Left lung (tissue), 10 donors: Measurements from ENCODE around the gene RNF19B. TPM values are rescaled to one million over a fixed set of nuclear protein-coding genes. Genes with fewer than 3 reads are reported as not detected.

Experiments used
- ATAC-seq: fragments of 200-7000 bp; cut with Tn5 transposase; one replicate; pipeline ENCODE4 v1.9.1; 2020; ENCODE audit warnings: moderate library complexity
- DNase-seq, 4 donors: peaks; one replicate each; pipeline ENCODE4 v3.0.0-alpha.2; 2013 to 2020
- H3K27ac ChIP-seq, 2 donors: fragments of 200-600 bp; sonication (generic) in 1 of 2; one replicate each; pipeline versions ENCODE4 v1.5.0 to v1.8.0; 2020 to 2021
- H3K27me3 ChIP-seq, 2 donors: fragments of 200-600 bp; sonication (generic) in 1 of 2; one replicate each; pipeline versions ENCODE4 v1.5.0 to v1.8.0; 2020 to 2021
- H3K36me3 ChIP-seq, 2 donors: fragments of 200-600 bp; sonication (generic) in 1 of 2; one replicate each; pipeline versions ENCODE4 v1.5.0 to v1.8.0; 2020 to 2021
- H3K4me1 ChIP-seq, 2 donors: fragments of 200-600 bp; one replicate each; pipeline ENCODE4 v1.8.0; 2021
- H3K4me3 ChIP-seq, 2 donors: fragments of 200-600 bp; sonication (generic) in 1 of 2; one replicate each; pipeline versions ENCODE4 v1.5.0 to v1.8.0; 2020 to 2021; ENCODE audit warnings: mild to moderate bottlenecking in 1 of 2
- H3K9me3 ChIP-seq, 2 donors: fragments of 200-600 bp; sonication (generic) in 1 of 2; one replicate each; pipeline versions ENCODE4 v1.5.0 to v1.8.0; 2020 to 2021
- intact Hi-C, 2 donors: fragments of 100-400 bp; cut with DNase I; formaldehyde crosslinking; loops; one replicate each; pipeline versions ENCODE4 v1.11.2 to v1.14.2; 2022
- polyA plus RNA-seq, 6 donors: library from polyadenylated mRNA; unstranded; fragments of 120-200 nt; gene quantifications; one replicate each; pipeline ENCODE4 v1.2.1, GENCODE V29; 2013; ENCODE audit not compliant: insufficient read length in 6 of 6
- total RNA-seq, 2 donors: library from RNA; stranded (reverse); fragmentation: NEBNext Ultra II Directional; extraction: Animal tissue kit (Norgen Biotek cat#: 25700); gene quantifications; one replicate each; pipeline ENCODE4 v1.2.1, GENCODE V29; 2021
- TF ChIP-seq, protein P1 (sequence below), 2 donors: fragments of 200-600 bp; sonication (generic) in 1 of 2; IDR thresholded peaks; one replicate each; pipeline versions ENCODE4 v1.5.0 to v1.8.0; 2021; ENCODE audit warnings: antibody characterized with exemption in 2 of 2
- donor health status: DM: no; HTN: yes; CAD: no.
- donor health status: DM: no; HTN: no; CAD: no.

RNF19B gene
- total and polyA plus RNA-seq, 8 donors = 11.8 to 46.0 (median 12.9) TPM

- no peaks in the 10 kb centered on the region for H3K9me3 ChIP-seq
- peaks cover 0 to 14% of the 10 kb centered on the region in 2 donors for H3K27me3 ChIP-seq
- intact Hi-C loops = no loop called here
- H3K36me3 ChIP-seq = no peaks in the 10 kb centered on the region
- peak in 3 of 4 donors; percentile 81 to 90 (median 86) for DNase-seq
- peak overlapping the region; percentile 42 to 45 for H3K4me3 ChIP-seq
- ATAC-seq = peak; percentile 97
- TF ChIP-seq, protein P1, sequence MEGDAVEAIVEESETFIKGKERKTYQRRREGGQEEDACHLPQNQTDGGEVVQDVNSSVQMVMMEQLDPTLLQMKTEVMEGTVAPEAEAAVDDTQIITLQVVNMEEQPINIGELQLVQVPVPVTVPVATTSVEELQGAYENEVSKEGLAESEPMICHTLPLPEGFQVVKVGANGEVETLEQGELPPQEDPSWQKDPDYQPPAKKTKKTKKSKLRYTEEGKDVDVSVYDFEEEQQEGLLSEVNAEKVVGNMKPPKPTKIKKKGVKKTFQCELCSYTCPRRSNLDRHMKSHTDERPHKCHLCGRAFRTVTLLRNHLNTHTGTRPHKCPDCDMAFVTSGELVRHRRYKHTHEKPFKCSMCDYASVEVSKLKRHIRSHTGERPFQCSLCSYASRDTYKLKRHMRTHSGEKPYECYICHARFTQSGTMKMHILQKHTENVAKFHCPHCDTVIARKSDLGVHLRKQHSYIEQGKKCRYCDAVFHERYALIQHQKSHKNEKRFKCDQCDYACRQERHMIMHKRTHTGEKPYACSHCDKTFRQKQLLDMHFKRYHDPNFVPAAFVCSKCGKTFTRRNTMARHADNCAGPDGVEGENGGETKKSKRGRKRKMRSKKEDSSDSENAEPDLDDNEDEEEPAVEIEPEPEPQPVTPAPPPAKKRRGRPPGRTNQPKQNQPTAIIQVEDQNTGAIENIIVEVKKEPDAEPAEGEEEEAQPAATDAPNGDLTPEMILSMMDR (IDR thresholded peaks at IDR 0.05) = no peak
- peak overlapping the region; percentile 63 to 77 for H3K27ac ChIP-seq
- peaks cover 0 to 26% of the 10 kb centered on the region in 2 donors for H3K4me1 ChIP-seq
Measured at GRCh38 chr1:32972814-32973428, 8.3 kb upstream of the RNF19B start.

- H3K27ac ChIP-seq = no peak overlapping the region
- H3K4me1 ChIP-seq = peaks cover 0 to 20% of the 10 kb centered on the region in 2 donors
- no peaks in the 10 kb centered on the region for H3K9me3 ChIP-seq
- no peak overlapping the region for H3K4me3 ChIP-seq
- TF ChIP-seq, protein P1 (IDR thresholded peaks at IDR 0.05) = no peak
- H3K36me3 ChIP-seq = no peaks in the 10 kb centered on the region
- no peak for ATAC-seq
- H3K27me3 ChIP-seq = peaks cover 0 to 14% of the 10 kb centered on the region in 2 donors
- intact Hi-C loops = no loop called here
- no peak for DNase-seq
Measured at GRCh38 chr1:32971576-32971975, 7.0 kb upstream of the RNF19B start.

DNA sequence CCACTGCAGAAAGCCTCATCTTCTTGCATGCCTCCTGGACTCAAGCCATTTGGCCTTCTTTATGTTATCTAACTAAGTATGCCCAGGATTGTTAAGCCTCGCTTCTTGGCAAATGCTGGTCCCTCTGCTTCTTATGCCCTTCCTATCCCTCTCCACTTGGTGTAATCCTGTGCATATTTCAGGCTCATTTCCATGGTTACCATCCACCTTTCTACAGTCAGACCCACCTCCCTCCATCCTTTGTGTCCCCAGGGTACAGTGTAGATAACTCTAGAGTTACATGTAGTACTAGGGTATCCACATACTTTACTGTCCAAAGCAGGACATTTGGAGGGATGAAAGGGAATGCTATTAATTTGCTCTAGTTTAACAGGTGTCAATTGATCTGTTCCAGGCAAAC, 6.5 kb upstream of the RNF19B start:
- DNase-seq (no peak), ATAC-seq (no peak)
- intact Hi-C loops = no loop called here
- Histone ChIP-seq H3K36me3 (no peaks in the 10 kb centered on the region), H3K4me3 (no peak overlapping the region), H3K27ac (no peak overlapping the region), H3K27me3 (peaks cover 0 to 14% of the 10 kb centered on the region in 2 donors), H3K9me3 (no peaks in the 10 kb centered on the region), H3K4me1 (peaks cover 0 to 20% of the 10 kb centered on the region in 2 donors)
- TF ChIP-seq, protein P1 (IDR thresholded peaks at IDR 0.05) = no peak

DNA sequence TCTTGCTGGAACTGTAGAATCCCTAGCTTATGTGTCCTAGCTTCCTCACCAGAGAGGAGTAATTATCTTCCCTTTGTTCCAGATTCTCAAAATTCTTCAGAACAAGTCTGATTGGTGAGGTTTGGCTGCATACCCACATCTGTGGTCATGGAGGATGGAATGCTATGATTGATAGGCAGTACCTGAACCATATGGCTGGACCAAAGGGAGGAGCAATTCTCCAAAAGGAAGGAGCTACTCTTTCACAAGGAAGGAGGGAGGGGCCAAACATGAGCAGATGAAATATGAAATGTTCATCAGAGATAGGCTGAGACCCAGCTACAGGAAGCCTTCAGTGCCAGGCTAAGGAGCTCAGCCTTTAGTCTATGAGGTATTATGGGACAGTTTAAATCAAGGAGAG, 5.0 kb upstream of the RNF19B start:
- no peak overlapping the region for H3K4me3 ChIP-seq
- no peaks in the 10 kb centered on the region for H3K9me3 ChIP-seq
- peaks cover 0 to 27% of the 10 kb centered on the region in 2 donors for H3K4me1 ChIP-seq
- H3K36me3 ChIP-seq = no peaks in the 10 kb centered on the region
- TF ChIP-seq, protein P1 (IDR thresholded peaks at IDR 0.05) = no peak
- H3K27ac ChIP-seq = no peak overlapping the region
- DNase-seq (no peak), ATAC-seq (no peak)
- H3K27me3 ChIP-seq = peaks cover 0 to 14% of the 10 kb centered on the region in 2 donors
- intact Hi-C loops = no loop called here

DNA sequence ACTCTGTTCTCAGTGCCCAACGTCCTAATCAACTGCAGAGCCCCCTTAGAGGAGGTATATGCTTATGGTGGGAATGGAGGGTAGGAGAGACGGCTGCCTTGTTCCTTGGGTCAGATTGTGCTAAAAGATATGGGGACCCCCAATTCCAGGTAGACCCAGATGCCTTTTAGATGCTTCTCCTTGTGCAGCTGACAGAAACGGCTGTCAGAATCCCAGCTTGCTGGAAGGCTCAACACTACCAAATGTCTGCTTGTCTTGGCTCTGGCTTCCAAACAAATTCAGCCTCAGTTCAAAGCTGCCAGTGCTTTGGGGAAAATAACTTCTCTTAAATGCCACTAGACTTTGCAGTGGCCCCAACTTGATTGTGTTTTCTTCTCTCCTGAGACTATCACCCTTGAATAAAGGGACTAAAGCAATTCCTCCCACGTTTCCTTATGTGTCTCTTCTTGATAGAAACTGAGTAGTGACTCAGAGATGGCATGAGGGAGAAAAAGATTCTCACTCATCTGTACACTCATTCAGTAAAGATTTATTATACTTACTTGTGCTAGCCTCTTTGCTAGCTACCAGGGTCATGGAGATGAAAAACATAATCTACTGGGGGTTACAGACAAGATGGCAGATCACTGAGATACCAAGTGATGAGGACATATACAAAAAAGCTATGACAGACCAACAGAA, 3.4 kb upstream of the RNF19B start:
- no peak overlapping the region for H3K27ac ChIP-seq
- H3K4me1 ChIP-seq = peaks cover 0 to 25% of the 10 kb centered on the region in 2 donors
- peaks cover 0 to 10% of the 10 kb centered on the region in 2 donors for H3K27me3 ChIP-seq
- no peaks in the 10 kb centered on the region for H3K9me3 ChIP-seq
- no peak overlapping the region for H3K4me3 ChIP-seq
- DNase-seq = no peak
- no peaks in the 10 kb centered on the region for H3K36me3 ChIP-seq
- TF ChIP-seq, protein P1 (IDR thresholded peaks at IDR 0.05) = no peak
- intact Hi-C loops = no loop called here
- ATAC-seq = no peak
